Measurements from ENCODE around the gene SH3YL1.

SH3YL1 gene

GRCh38 chr2:252001-252602, 11.7 kb downstream of the SH3YL1 start:
- H3K4me3 ChIP-seq (ENCODE audit: control insufficient read depth, low read depth, low read length) = no peak overlapping the region
- no peak for DNase-seq (ENCODE audit: low read depth)
- TF ChIP-seq, protein P1, sequence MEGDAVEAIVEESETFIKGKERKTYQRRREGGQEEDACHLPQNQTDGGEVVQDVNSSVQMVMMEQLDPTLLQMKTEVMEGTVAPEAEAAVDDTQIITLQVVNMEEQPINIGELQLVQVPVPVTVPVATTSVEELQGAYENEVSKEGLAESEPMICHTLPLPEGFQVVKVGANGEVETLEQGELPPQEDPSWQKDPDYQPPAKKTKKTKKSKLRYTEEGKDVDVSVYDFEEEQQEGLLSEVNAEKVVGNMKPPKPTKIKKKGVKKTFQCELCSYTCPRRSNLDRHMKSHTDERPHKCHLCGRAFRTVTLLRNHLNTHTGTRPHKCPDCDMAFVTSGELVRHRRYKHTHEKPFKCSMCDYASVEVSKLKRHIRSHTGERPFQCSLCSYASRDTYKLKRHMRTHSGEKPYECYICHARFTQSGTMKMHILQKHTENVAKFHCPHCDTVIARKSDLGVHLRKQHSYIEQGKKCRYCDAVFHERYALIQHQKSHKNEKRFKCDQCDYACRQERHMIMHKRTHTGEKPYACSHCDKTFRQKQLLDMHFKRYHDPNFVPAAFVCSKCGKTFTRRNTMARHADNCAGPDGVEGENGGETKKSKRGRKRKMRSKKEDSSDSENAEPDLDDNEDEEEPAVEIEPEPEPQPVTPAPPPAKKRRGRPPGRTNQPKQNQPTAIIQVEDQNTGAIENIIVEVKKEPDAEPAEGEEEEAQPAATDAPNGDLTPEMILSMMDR (IDR thresholded peaks at IDR 0.05; ENCODE audit: control insufficient read depth, insufficient read depth, low read depth, low read length, missing control alignments) = no peak

- H3K4me3 ChIP-seq (ENCODE audit: control insufficient read depth, low read depth, low read length) = no peak overlapping the region
- no peak for DNase-seq (ENCODE audit: low read depth)
- TF ChIP-seq, protein P1 (IDR thresholded peaks at IDR 0.05; ENCODE audit: control insufficient read depth, insufficient read depth, low read depth, low read length, missing control alignments) = no peak
Observed at GRCh38 chr2:249538-250042, 14.2 kb downstream of the SH3YL1 start.

GRCh38 chr2:248724-249123, 15.1 kb downstream of the SH3YL1 start:
- no peak for DNase-seq (ENCODE audit: low read depth)
- TF ChIP-seq, protein P1 (IDR thresholded peaks at IDR 0.05; ENCODE audit: control insufficient read depth, insufficient read depth, low read depth, low read length, missing control alignments) = no peak
- no peak overlapping the region for H3K4me3 ChIP-seq (ENCODE audit: control insufficient read depth, low read depth, low read length)

DNA sequence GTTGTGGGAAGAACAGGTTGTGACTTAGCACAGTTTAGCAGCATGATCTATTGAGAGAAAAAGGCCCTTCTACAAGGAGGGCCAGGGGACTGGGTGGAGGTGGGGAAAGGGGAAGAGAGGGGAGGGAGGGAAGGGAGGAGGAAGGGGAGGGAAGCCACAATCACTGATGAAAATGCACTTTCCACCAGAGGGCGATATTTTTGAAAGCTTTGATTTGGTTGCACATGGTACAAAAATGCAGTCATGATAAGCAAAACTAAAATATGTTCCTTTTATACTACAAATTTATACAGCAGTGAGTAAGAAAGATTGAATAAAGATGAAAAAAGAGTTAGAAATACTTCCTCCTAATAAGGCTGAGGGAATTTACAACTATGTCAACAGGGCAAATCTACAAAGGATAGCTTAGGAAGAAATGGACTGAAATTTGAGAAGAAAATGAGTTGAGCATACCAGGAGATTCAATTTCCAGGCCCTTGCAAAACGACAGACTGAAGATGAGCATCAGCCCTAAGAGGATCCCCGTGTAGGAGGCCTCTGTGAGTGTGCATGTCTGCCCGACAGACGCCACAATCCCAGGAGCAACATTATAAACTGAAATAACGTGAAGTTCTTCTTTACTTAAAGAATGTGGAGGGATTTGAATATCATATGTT, 17.2 kb downstream of the SH3YL1 start:
- TF ChIP-seq, protein P1 (IDR thresholded peaks at IDR 0.05; ENCODE audit: control insufficient read depth, insufficient read depth, low read depth, low read length, missing control alignments) = peak; percentile 65
- H3K4me3 ChIP-seq (ENCODE audit: control insufficient read depth, low read depth, low read length) = no peak overlapping the region
- peak; percentile 54 for DNase-seq (ENCODE audit: low read depth)

GRCh38 chr2:244547-244946, 19.3 kb downstream of the SH3YL1 start:
- no peak overlapping the region for H3K4me3 ChIP-seq (ENCODE audit: control insufficient read depth, low read depth, low read length)
- no peak for DNase-seq (ENCODE audit: low read depth)
- TF ChIP-seq, protein P1 (IDR thresholded peaks at IDR 0.05; ENCODE audit: control insufficient read depth, insufficient read depth, low read depth, low read length, missing control alignments) = no peak

- no peak for DNase-seq (ENCODE audit: low read depth)
- TF ChIP-seq, protein P1 (IDR thresholded peaks at IDR 0.05; ENCODE audit: control insufficient read depth, insufficient read depth, low read depth, low read length, missing control alignments) = no peak
- H3K4me3 ChIP-seq (ENCODE audit: control insufficient read depth, low read depth, low read length) = no peak overlapping the region
Observed at GRCh38 chr2:238869-239268, 25.0 kb downstream of the SH3YL1 start.
